Heart right ventricle (tissue), 16 donors: ENCODE data around the gene C16orf74. TPM values are rescaled to one million over a fixed set of nuclear protein-coding genes. Genes with fewer than 3 reads are reported as not detected.

Source experiments
- ATAC-seq, 8 donors: fragments of 200-7000 bp; cut with Tn5 transposase; one replicate each; pipeline ENCODE4 v1.9.1; 2020; ENCODE audit warnings: mild to moderate bottlenecking in 8 of 8, moderate library complexity in 8 of 8, moderate number of reproducible peaks in 1 of 8
- DNase-seq, 2 donors: peaks; one replicate each; pipeline ENCODE4 v3.0.0-alpha.2; 2020
- H3K27ac ChIP-seq, 10 donors: fragments of 200-600 bp; sonication (generic) in 2 of 10; one replicate each; pipeline versions ENCODE4 v1.5.0 to v1.8.0; 2020 to 2022; ENCODE audit warnings: mild to moderate bottlenecking in 3 of 10
- H3K27me3 ChIP-seq, 7 donors: fragments of 200-600 bp; one replicate each; pipeline ENCODE4 v1.8.0; 2021 to 2022; ENCODE audit warnings: mild to moderate bottlenecking in 2 of 7
- H3K36me3 ChIP-seq, 9 donors: fragments of 200-600 bp; sonication (generic) in 1 of 9; one replicate each; pipeline versions ENCODE4 v1.5.0 to v1.8.0; 2020 to 2022; ENCODE audit warnings: mild to moderate bottlenecking in 2 of 9
- H3K4me1 ChIP-seq, 9 donors: fragments of 200-600 bp; sonication (generic) in 1 of 9; one replicate each; pipeline versions ENCODE4 v1.5.0 to v1.8.0; 2020 to 2022; ENCODE audit warnings: mild to moderate bottlenecking in 4 of 9
- H3K4me3 ChIP-seq, 10 donors: fragments of 200-600 bp; sonication (generic) in 2 of 10; one replicate each; pipeline versions ENCODE4 v1.5.0 to v1.8.0; 2020 to 2022; ENCODE audit warnings: mild to moderate bottlenecking in 7 of 10, moderate library complexity in 2 of 10
- H3K9me3 ChIP-seq, 11 donors: fragments of 200-600 bp in 10 of 11; sonication (generic) in 2 of 11; one replicate each; pipeline versions ENCODE4 v1.5.0 to v1.8.0; 2013 to 2022; ENCODE audit warnings: mild to moderate bottlenecking in 2 of 11, control low read depth in 1 of 11, moderate library complexity in 1 of 11
- WGBS, 2 donors: extraction: QIAGEN DNeasy Blood & Tissue Kit; methylation state at CpG; one replicate each; pipeline ENCODE4 v1.1.7; 2013; ENCODE audit warnings: inconsistent platforms in 1 of 2; 5-methylcytosine and 5-hydroxymethylcytosine counted together
- intact Hi-C, 10 donors: fragments of 100-400 bp; cut with DNase I; formaldehyde crosslinking; loops; one replicate each; pipeline versions ENCODE4 v1.11.1 to v1.14.2; 2022
- polyA plus RNA-seq, 2 donors: library from polyadenylated mRNA; stranded (reverse); fragments of 200-250 nt; gene quantifications; one replicate each; pipeline ENCODE4 v1.2.3, GENCODE V29; 2013
- total RNA-seq, 10 donors: library from RNA; stranded (reverse); fragmentation: NEBNext Ultra II Directional in 3 of 10; extraction: Animal tissue kit (Norgen Biotek cat#: 25700) in 3 of 10; gene quantifications; one replicate each; pipeline versions ENCODE4 v1.2.1 to v1.2.4, GENCODE V29; 2021 to 2023
- TF ChIP-seq, protein P1 (sequence below), 9 donors: fragments of 200-600 bp; sonication (generic) in 2 of 9; IDR thresholded peaks; one replicate each; pipeline versions ENCODE4 v1.5.0 to v1.8.0; 2021 to 2022; ENCODE audit warnings: antibody characterized with exemption in 9 of 9, mild to moderate bottlenecking in 5 of 9, moderate library complexity in 1 of 9
- donor health status: Arrhythmogenic right ventricular cardiomyopathy.
- donor health status: ischemic (EF 13 %, LVEDD 7.1; RV severe dilation, severe dysfunction).
- donor health status: healthy with polysubstance abuse.
- donor health status: DM: no; HTN: yes; CAD: no.
- donor health status: DM: no; HTN: no; CAD: no.
- donor health status: ischemic (EF 25% LVEDD 6.9; RV normal size, moderate dysfunction).
- donor health status: ischemic (EF 25% LVEDD 5.7; RV mildly dilated, moderate dysfunction).
- donor health status: healthy.
- donor health status: DM: yes; HTN: yes; CAD: no.
- donor health status: Ischemic cardiomyopathy.
- donor health status: ischemic (EF 35%, LVEDD 5.7; RV mildly dilated, moderate dysfunction).
- donor health status: nonischemic (EF 11% LVEDD 7.7; RV severe dilation, severe dysfunction).
- donor health status: DM: yes; HTN: yes; CAD: no.
- donor health status: PGD.
- donor health status: ischemic (EF 29% LVEDD 5.4; RV normal size, mild dysfunction).
- donor health status: nonischemic (EF 23%, LVEDD 6.1; RV moderate dilation, normal function).

C16orf74 gene
- total and polyA plus RNA-seq, 12 donors: 0.56 to 6.5 (median 1.2) TPM

DNA sequence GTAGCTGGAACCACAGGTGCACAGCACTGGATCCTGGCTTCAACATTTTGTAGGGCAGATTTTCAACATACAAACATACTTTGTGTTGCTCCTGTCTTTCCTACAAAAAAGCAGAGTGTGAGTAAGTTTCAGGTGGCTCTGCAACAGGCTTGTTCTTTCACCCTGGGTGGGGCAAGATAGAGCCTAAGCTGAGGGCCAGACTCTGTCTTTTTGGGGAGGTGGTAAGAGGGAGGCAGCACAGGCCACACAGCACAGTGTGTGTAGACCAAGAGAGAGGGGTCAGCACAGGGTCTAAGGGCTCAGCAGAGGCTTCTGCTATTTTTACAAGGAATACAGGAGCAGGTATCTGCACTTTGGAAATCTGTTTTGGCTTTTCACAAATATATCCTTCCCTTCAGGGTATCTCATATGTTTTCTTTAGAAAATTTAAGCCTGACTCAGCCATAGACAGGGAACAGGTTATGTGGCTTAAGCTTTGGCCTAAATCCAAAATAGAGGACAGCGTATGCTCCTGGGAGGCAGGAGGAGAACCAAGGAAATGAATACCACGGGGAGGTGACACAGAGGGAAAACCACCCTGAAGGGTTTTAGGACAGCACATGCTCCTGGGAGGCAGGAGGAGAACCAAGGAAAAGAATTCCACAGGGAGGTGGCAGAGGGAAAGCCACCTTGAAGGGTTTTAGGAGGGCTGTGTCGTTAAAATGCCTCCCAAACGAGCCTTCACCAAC is 26.9 kb upstream of the C16orf74 start:
- 74 to 78% methylated on average over 4 of the region's 4 CpGs for WGBS, 2 donors
- Histone ChIP-seq H3K27ac (peak overlapping the region in 2 of 10 donors; percentile 2 to 46), H3K27me3 (no peaks in the 10 kb centered on the region), H3K4me3 (no peak overlapping the region), H3K9me3 (no peaks in the 10 kb centered on the region), H3K4me1 (peaks cover 0 to 21% (median 3%) of the 10 kb centered on the region in 9 donors), H3K36me3 (peaks cover 0 to 69% (median 25%) of the 10 kb centered on the region in 9 donors)
- no peak for ATAC-seq
- intact Hi-C loops: no loop called here
- TF ChIP-seq, protein P1, sequence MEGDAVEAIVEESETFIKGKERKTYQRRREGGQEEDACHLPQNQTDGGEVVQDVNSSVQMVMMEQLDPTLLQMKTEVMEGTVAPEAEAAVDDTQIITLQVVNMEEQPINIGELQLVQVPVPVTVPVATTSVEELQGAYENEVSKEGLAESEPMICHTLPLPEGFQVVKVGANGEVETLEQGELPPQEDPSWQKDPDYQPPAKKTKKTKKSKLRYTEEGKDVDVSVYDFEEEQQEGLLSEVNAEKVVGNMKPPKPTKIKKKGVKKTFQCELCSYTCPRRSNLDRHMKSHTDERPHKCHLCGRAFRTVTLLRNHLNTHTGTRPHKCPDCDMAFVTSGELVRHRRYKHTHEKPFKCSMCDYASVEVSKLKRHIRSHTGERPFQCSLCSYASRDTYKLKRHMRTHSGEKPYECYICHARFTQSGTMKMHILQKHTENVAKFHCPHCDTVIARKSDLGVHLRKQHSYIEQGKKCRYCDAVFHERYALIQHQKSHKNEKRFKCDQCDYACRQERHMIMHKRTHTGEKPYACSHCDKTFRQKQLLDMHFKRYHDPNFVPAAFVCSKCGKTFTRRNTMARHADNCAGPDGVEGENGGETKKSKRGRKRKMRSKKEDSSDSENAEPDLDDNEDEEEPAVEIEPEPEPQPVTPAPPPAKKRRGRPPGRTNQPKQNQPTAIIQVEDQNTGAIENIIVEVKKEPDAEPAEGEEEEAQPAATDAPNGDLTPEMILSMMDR (IDR thresholded peaks at IDR 0.05): no peak
- DNase-seq: no peak

DNA sequence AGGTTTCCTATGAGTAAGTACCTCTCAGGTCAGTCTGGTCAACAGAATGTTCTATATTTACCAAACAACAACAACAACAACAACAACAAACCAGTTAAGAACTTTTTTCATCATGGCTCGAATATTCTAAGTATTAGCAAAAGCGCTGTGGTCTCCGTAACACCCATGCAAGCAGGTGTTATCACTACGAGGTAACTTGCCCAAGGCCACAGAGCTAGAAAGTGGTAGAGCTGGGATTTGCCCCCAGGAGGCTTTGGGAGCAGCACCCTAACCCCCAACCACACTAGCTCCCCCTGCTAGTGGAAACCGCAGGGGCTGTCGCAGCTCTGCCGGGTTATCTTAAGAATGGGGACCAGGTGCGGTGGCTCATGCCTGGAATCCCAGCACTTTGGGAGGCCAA is 23.9 kb upstream of the C16orf74 start:
- no peak for DNase-seq
- no peaks in the 10 kb centered on the region for H3K9me3 ChIP-seq
- TF ChIP-seq, protein P1 (IDR thresholded peaks at IDR 0.05): no peak
- intact Hi-C loops: no loop called here
- no peak overlapping the region for H3K4me3 ChIP-seq
- ATAC-seq: no peak
- peaks cover 0 to 59% (median 16%) of the 10 kb centered on the region in 9 donors for H3K36me3 ChIP-seq
- H3K27me3 ChIP-seq: no peaks in the 10 kb centered on the region
- 95 to 96% methylated on average over 8 of the region's 8 CpGs for WGBS, 2 donors
- H3K27ac ChIP-seq: no peak overlapping the region
- peaks cover 0 to 11% (median 0%) of the 10 kb centered on the region in 9 donors for H3K4me1 ChIP-seq

DNA sequence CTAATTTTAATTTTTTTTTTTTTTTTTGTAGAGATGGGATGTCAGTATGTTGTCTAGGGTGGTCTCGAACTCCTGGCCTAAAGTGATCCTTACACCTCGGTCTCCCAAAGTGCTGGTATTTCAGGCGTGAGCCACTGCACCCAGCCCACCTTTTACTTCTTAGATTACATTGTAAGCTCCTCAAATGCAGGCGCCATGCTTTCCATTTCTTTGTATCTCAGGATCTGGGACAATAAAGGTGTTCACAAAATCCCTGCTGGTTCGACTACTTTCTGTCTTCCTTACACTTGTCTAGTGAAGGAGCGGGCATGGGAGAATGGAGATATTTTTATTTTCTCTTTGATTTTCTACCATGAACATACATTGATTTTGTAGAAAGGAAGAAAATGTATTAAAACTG is 23.2 kb upstream of the C16orf74 start:
- H3K27me3 ChIP-seq: no peaks in the 10 kb centered on the region
- no peak overlapping the region for H3K4me3 ChIP-seq
- WGBS, 2 donors: 81 to 82% methylated on average over 6 of the region's 6 CpGs
- no peak for ATAC-seq
- intact Hi-C loops: no loop called here
- peaks cover 0 to 9% (median 0%) of the 10 kb centered on the region in 9 donors for H3K4me1 ChIP-seq
- TF ChIP-seq, protein P1 (IDR thresholded peaks at IDR 0.05): no peak
- peaks cover 0 to 52% (median 10%) of the 10 kb centered on the region in 9 donors for H3K36me3 ChIP-seq
- no peak overlapping the region for H3K27ac ChIP-seq
- no peak for DNase-seq
- H3K9me3 ChIP-seq: no peaks in the 10 kb centered on the region

DNA sequence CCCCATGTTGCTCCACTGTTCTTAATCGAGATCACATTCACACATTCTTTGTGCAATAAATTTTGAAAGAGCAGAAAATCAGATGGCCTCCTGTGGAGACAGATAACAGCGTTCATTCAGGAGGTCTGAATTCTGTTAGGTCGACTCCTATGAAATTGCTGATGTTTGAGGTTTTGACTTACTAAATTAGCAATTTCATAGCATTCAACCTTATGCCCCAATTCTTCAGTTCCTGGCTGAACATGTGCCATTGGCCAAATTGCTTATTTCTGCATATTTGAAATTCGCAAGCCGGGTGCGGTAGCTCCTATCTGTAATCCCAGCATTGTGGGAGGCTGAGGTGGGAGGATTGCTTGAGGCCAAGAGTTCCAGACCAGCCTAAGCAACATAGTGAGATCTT is 22.1 kb upstream of the C16orf74 start:
- TF ChIP-seq, protein P1 (IDR thresholded peaks at IDR 0.05): no peak
- intact Hi-C loops: no loop called here
- Histone ChIP-seq H3K27ac (no peak overlapping the region), H3K9me3 (no peaks in the 10 kb centered on the region), H3K36me3 (peaks cover 0 to 41% (median 2%) of the 10 kb centered on the region in 9 donors), H3K4me3 (no peak overlapping the region), H3K4me1 (no peaks in the 10 kb centered on the region), H3K27me3 (no peaks in the 10 kb centered on the region)
- ATAC-seq (no peak), DNase-seq (no peak)
- WGBS, 2 donors: 98% methylated on average over 6 of the region's 6 CpGs
